ENCODE measurements around the gene NBL1.
"Not testable (repeated sequence)": the region's sequence is repeated elsewhere in the genome, so short reads cannot be mapped to it uniquely, and the experiment has no call there.

NBL1 gene

GRCh38 chr1:19623523-19623922, 20.6 kb upstream of the NBL1 start:
- no peak overlapping the region for H3K4me2 ChIP-seq (ENCODE audit: low read length)
- H3K4me1 ChIP-seq (ENCODE audit: control insufficient read depth, insufficient read depth, low read length) = peaks cover 33% of the 10 kb centered on the region
- H3K9ac ChIP-seq (ENCODE audit: low read depth, low read length) = no peak overlapping the region
- no peak overlapping the region for H3K4me3 ChIP-seq (ENCODE audit: low read length)
- peaks cover 41% of the 10 kb centered on the region for H3K36me3 ChIP-seq (ENCODE audit: insufficient read depth, low read length)
- no peaks in the 10 kb centered on the region for H3K9me3 ChIP-seq (replicated peaks; ENCODE audit: low read length)
- no peaks in the 10 kb centered on the region for H3K27me3 ChIP-seq (ENCODE audit: control insufficient read depth, insufficient read depth, low read length)

- Histone ChIP-seq H3K9ac (ENCODE audit: low read depth, low read length) (no peak overlapping the region), H3K4me3 (ENCODE audit: low read length) (no peak overlapping the region), H3K9me3 (replicated peaks; ENCODE audit: low read length) (no peaks in the 10 kb centered on the region), H3K4me1 (ENCODE audit: control insufficient read depth, insufficient read depth, low read length) (peaks cover 22% of the 10 kb centered on the region), H3K4me2 (ENCODE audit: low read length) (no peak overlapping the region), H3K27me3 (ENCODE audit: control insufficient read depth, insufficient read depth, low read length) (no peaks in the 10 kb centered on the region), H3K36me3 (ENCODE audit: insufficient read depth, low read length) (peaks cover 44% of the 10 kb centered on the region)
Observed at GRCh38 chr1:19625291-19625937, 18.7 kb upstream of the NBL1 start.

GRCh38 chr1:19628879-19629278, 15.2 kb upstream of the NBL1 start:
- no peak overlapping the region for H3K9ac ChIP-seq (ENCODE audit: low read depth, low read length)
- no peaks in the 10 kb centered on the region for H3K27me3 ChIP-seq (ENCODE audit: control insufficient read depth, insufficient read depth, low read length)
- no peaks in the 10 kb centered on the region for H3K9me3 ChIP-seq (replicated peaks; ENCODE audit: low read length)
- no peak overlapping the region for H3K4me2 ChIP-seq (ENCODE audit: low read length)
- no peaks in the 10 kb centered on the region for H3K4me1 ChIP-seq (ENCODE audit: control insufficient read depth, insufficient read depth, low read length)
- peaks cover 36% of the 10 kb centered on the region for H3K36me3 ChIP-seq (ENCODE audit: insufficient read depth, low read length)
- H3K4me3 ChIP-seq (ENCODE audit: low read length) = no peak overlapping the region

- Histone ChIP-seq H3K27me3 (ENCODE audit: control insufficient read depth, insufficient read depth, low read length) (no peaks in the 10 kb centered on the region), H3K4me2 (ENCODE audit: low read length) (no peak overlapping the region), H3K9ac (ENCODE audit: low read depth, low read length) (no peak overlapping the region), H3K4me1 (ENCODE audit: control insufficient read depth, insufficient read depth, low read length) (no peaks in the 10 kb centered on the region), H3K36me3 (ENCODE audit: insufficient read depth, low read length) (peaks cover 34% of the 10 kb centered on the region), H3K9me3 (replicated peaks; ENCODE audit: low read length) (no peaks in the 10 kb centered on the region), H3K4me3 (ENCODE audit: low read length) (no peak overlapping the region)
Observed at GRCh38 chr1:19629357-19629756, 14.8 kb upstream of the NBL1 start.

- H3K27me3 ChIP-seq (ENCODE audit: control insufficient read depth, insufficient read depth, low read length) = not testable (repeated sequence)
Observed at GRCh38 chr1:19630192-19630591, 13.9 kb upstream of the NBL1 start.

GRCh38 chr1:19630720-19631395, 13.3 kb upstream of the NBL1 start:
- Histone ChIP-seq H3K27me3 (ENCODE audit: control insufficient read depth, insufficient read depth, low read length) (no peaks in the 10 kb centered on the region), H3K4me3 (ENCODE audit: low read length) (no peak overlapping the region), H3K36me3 (ENCODE audit: insufficient read depth, low read length) (peaks cover 22% of the 10 kb centered on the region), H3K9me3 (replicated peaks; ENCODE audit: low read length) (no peaks in the 10 kb centered on the region), H3K4me2 (ENCODE audit: low read length) (no peak overlapping the region), H3K9ac (ENCODE audit: low read depth, low read length) (no peak overlapping the region), H3K4me1 (ENCODE audit: control insufficient read depth, insufficient read depth, low read length) (no peaks in the 10 kb centered on the region)

More at GRCh38 chr1:19630192-19630591, 13.9 kb upstream of the NBL1 start:
- H3K36me3 ChIP-seq (ENCODE audit: insufficient read depth, low read length) = peaks cover 28% of the 10 kb centered on the region
- H3K9me3 ChIP-seq (replicated peaks; ENCODE audit: low read length); H3K4me3 ChIP-seq (ENCODE audit: low read length); H3K4me2 ChIP-seq (ENCODE audit: low read length); H3K9ac ChIP-seq (ENCODE audit: low read depth, low read length); H3K4me1 ChIP-seq (ENCODE audit: control insufficient read depth, insufficient read depth, low read length): not testable (repeated sequence)

GRCh38 chr1:19632211-19632610, 11.9 kb upstream of the NBL1 start:
- peaks cover 9% of the 10 kb centered on the region for H3K36me3 ChIP-seq (ENCODE audit: insufficient read depth, low read length)
- H3K4me1 ChIP-seq (ENCODE audit: control insufficient read depth, insufficient read depth, low read length) = no peaks in the 10 kb centered on the region
- no peak overlapping the region for H3K9ac ChIP-seq (ENCODE audit: low read depth, low read length)
- H3K27me3 ChIP-seq (ENCODE audit: control insufficient read depth, insufficient read depth, low read length) = no peaks in the 10 kb centered on the region
- H3K9me3 ChIP-seq (replicated peaks; ENCODE audit: low read length) = no peaks in the 10 kb centered on the region
- no peak overlapping the region for H3K4me3 ChIP-seq (ENCODE audit: low read length)
- no peak overlapping the region for H3K4me2 ChIP-seq (ENCODE audit: low read length)

- H3K9ac ChIP-seq (ENCODE audit: low read depth, low read length) = no peak overlapping the region
- no peaks in the 10 kb centered on the region for H3K9me3 ChIP-seq (replicated peaks; ENCODE audit: low read length)
- no peak overlapping the region for H3K4me2 ChIP-seq (ENCODE audit: low read length)
- H3K27me3 ChIP-seq (ENCODE audit: control insufficient read depth, insufficient read depth, low read length) = no peaks in the 10 kb centered on the region
- H3K4me1 ChIP-seq (ENCODE audit: control insufficient read depth, insufficient read depth, low read length) = no peaks in the 10 kb centered on the region
- peaks cover 3% of the 10 kb centered on the region for H3K36me3 ChIP-seq (ENCODE audit: insufficient read depth, low read length)
- H3K4me3 ChIP-seq (ENCODE audit: low read length) = no peak overlapping the region
Observed at GRCh38 chr1:19633106-19633505, 11.0 kb upstream of the NBL1 start.

GRCh38 chr1:19635064-19635463, 9.0 kb upstream of the NBL1 start:
- not testable (repeated sequence) for H3K9ac ChIP-seq (ENCODE audit: low read depth, low read length); H3K4me1 ChIP-seq (ENCODE audit: control insufficient read depth, insufficient read depth, low read length); H3K4me3 ChIP-seq (ENCODE audit: low read length); H3K4me2 ChIP-seq (ENCODE audit: low read length); H3K36me3 ChIP-seq (ENCODE audit: insufficient read depth, low read length); H3K9me3 ChIP-seq (replicated peaks; ENCODE audit: low read length); H3K27me3 ChIP-seq (ENCODE audit: control insufficient read depth, insufficient read depth, low read length)

- H3K27me3 ChIP-seq (ENCODE audit: control insufficient read depth, insufficient read depth, low read length) = no peaks in the 10 kb centered on the region
- H3K9me3 ChIP-seq (replicated peaks; ENCODE audit: low read length) = no peaks in the 10 kb centered on the region
- H3K4me2 ChIP-seq (ENCODE audit: low read length) = no peak overlapping the region
- no peaks in the 10 kb centered on the region for H3K36me3 ChIP-seq (ENCODE audit: insufficient read depth, low read length)
- H3K4me1 ChIP-seq (ENCODE audit: control insufficient read depth, insufficient read depth, low read length) = peaks cover 11% of the 10 kb centered on the region
- no peak overlapping the region for H3K4me3 ChIP-seq (ENCODE audit: low read length)
- H3K9ac ChIP-seq (ENCODE audit: low read depth, low read length) = no peak overlapping the region
Observed at GRCh38 chr1:19635646-19636045, 8.5 kb upstream of the NBL1 start.

- H3K4me1 ChIP-seq (ENCODE audit: control insufficient read depth, insufficient read depth, low read length) = peaks cover 13% of the 10 kb centered on the region
- no peak overlapping the region for H3K9ac ChIP-seq (ENCODE audit: low read depth, low read length)
- no peak overlapping the region for H3K4me2 ChIP-seq (ENCODE audit: low read length)
- no peaks in the 10 kb centered on the region for H3K36me3 ChIP-seq (ENCODE audit: insufficient read depth, low read length)
- no peak overlapping the region for H3K4me3 ChIP-seq (ENCODE audit: low read length)
- H3K9me3 ChIP-seq (replicated peaks; ENCODE audit: low read length) = no peaks in the 10 kb centered on the region
- H3K27me3 ChIP-seq (ENCODE audit: control insufficient read depth, insufficient read depth, low read length) = no peaks in the 10 kb centered on the region
Observed at GRCh38 chr1:19636065-19636464, 8.0 kb upstream of the NBL1 start.

- not testable (repeated sequence) for H3K9ac ChIP-seq (ENCODE audit: low read depth, low read length); H3K4me2 ChIP-seq (ENCODE audit: low read length); H3K36me3 ChIP-seq (ENCODE audit: insufficient read depth, low read length); H3K9me3 ChIP-seq (replicated peaks; ENCODE audit: low read length); H3K27me3 ChIP-seq (ENCODE audit: control insufficient read depth, insufficient read depth, low read length); H3K4me3 ChIP-seq (ENCODE audit: low read length)
- H3K4me1 ChIP-seq (ENCODE audit: control insufficient read depth, insufficient read depth, low read length) = peaks cover 13% of the 10 kb centered on the region
Observed at GRCh38 chr1:19636749-19637148, 7.4 kb upstream of the NBL1 start.

Data from skeletal muscle satellite cell (primary cell).